Measurements from ENCODE around the gene SPARCL1.

The SPARCL1 gene

DNA sequence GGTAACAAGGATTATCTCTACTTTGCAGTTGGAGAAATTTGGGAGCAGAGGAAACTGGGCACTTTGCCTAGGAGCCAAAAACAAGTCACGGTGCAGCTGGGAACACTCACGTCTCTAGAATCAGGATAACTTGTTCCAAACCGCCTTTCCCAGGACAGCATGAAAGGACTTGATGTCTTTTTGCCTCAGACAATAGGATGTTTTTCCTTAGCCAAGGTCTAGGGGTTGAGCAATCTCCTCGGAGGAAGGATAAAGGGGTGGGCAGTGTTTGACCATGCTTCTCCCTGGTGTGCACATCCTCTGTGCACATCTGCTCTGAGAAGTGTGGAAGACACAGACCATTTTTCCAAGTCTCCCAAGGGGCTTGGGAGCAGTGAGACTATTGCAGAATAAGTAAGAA is 1.7 kb upstream of the SPARCL1 start:
- peak; percentile 84 to 95 for DNase-seq (ENCODE audit: low read depth in 2 of 2)
- TF ChIP-seq, protein P1, sequence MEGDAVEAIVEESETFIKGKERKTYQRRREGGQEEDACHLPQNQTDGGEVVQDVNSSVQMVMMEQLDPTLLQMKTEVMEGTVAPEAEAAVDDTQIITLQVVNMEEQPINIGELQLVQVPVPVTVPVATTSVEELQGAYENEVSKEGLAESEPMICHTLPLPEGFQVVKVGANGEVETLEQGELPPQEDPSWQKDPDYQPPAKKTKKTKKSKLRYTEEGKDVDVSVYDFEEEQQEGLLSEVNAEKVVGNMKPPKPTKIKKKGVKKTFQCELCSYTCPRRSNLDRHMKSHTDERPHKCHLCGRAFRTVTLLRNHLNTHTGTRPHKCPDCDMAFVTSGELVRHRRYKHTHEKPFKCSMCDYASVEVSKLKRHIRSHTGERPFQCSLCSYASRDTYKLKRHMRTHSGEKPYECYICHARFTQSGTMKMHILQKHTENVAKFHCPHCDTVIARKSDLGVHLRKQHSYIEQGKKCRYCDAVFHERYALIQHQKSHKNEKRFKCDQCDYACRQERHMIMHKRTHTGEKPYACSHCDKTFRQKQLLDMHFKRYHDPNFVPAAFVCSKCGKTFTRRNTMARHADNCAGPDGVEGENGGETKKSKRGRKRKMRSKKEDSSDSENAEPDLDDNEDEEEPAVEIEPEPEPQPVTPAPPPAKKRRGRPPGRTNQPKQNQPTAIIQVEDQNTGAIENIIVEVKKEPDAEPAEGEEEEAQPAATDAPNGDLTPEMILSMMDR (IDR thresholded peaks at IDR 0.05; ENCODE audit: low read depth, low read length) = no peak
- no peak overlapping the region for H3K4me3 ChIP-seq (replicated peaks in 1 of 2; ENCODE audit: low read depth in 2 of 2, low read length in 2 of 2)

DNA sequence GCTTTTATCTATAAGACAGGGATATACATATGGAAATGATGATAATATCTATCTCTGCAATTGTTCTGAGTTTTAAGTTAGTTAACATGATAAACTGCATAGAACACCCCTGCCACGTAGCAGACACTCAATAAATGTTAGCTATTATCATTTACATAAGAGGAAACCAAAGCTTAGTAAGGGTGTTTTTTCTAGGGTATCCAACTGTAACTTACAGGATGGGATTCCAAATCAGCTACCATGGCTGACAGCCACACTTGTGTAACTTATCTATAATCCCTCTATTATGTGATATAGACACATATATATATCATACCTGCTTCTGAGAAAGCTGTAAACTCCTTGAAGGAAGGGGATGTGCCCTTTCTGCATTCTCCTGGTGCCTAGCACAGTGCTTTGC is 1.1 kb upstream of the SPARCL1 start:
- H3K4me3 ChIP-seq (replicated peaks in 1 of 2; ENCODE audit: low read depth in 2 of 2, low read length in 2 of 2) = no peak overlapping the region
- DNase-seq (ENCODE audit: low read depth in 2 of 2) = no peak
- TF ChIP-seq, protein P1 (IDR thresholded peaks at IDR 0.05; ENCODE audit: low read depth, low read length) = no peak

DNA sequence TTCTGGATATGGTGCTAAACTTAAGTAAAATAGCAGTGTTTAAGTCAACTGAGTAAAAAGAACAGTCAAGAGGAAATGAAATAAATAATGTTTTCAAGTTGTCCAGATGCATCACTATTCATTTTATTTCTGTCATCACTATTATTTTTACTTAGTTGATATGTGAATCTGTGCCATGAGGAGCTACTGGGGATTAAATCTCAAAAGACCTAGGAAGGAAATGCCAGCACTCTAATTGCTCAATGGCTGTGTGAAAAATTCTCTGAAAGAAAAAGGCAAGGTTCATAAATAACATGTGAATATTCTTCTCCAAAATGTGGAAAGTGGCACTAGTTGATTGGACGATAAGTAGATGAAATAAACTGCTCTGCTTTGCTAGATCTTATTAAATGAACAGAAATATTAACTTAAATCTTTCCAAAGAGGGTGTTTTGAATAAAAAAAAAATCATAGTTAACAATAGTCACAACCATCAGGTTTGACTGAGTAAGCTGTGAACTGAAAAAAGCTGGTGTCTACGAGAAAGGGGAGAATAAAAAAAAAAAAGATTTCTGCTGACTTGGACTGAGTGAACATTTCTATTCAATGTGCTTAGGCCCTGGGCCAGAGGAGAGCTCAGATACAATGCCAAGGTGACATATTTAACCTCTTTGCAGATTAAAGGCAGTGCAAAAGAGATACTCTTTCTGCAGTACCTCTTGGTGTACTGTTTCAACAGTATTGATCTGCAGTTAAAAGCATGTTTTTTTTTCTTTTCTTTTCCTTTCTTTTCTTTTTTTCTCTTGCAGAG is 1.6 kb downstream of the SPARCL1 start:
- DNase-seq (ENCODE audit: low read depth in 2 of 2) = peak; percentile 42 to 73
- TF ChIP-seq, protein P1 (IDR thresholded peaks at IDR 0.05; ENCODE audit: low read depth, low read length) = no peak
- H3K4me3 ChIP-seq (replicated peaks in 1 of 2; ENCODE audit: low read depth in 2 of 2, low read length in 2 of 2) = peak overlapping the region in 1 of 2 donors; percentile 16

DNA sequence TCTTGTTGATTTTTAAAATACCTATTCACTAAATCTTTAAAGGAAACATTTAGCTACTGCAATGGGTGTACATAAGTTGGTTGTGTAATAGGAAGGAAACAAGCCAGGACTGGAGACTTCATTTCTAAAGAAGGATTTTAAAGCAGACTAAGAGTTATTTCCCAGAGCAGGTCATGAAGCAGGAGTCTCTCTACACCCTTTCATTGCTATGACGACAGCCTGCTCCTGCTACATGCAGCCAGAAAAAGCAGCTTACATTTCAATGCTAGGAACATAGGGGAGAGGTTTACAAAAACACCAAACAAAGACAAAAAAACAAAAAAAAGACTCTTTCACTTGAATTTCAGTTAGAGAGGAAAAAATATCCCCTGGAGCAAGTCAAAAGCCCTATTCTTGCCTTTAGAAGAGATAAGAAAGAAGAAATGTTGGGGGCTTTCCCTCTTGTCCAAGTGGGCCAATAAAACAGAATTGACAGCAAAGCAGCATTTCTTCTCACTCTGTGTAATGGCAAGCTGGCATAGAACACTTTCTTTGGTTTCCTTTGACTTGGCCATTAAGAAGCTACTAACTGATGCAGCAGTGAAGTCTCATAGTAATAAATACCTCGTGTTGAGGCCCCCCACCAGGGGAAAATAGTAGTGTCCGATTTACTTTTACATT is 3.4 kb downstream of the SPARCL1 start:
- peak; percentile 65 to 88 for DNase-seq (ENCODE audit: low read depth in 2 of 2)
- TF ChIP-seq, protein P1 (IDR thresholded peaks at IDR 0.05; ENCODE audit: low read depth, low read length) = no peak
- no peak overlapping the region for H3K4me3 ChIP-seq (replicated peaks in 1 of 2; ENCODE audit: low read depth in 2 of 2, low read length in 2 of 2)

DNA sequence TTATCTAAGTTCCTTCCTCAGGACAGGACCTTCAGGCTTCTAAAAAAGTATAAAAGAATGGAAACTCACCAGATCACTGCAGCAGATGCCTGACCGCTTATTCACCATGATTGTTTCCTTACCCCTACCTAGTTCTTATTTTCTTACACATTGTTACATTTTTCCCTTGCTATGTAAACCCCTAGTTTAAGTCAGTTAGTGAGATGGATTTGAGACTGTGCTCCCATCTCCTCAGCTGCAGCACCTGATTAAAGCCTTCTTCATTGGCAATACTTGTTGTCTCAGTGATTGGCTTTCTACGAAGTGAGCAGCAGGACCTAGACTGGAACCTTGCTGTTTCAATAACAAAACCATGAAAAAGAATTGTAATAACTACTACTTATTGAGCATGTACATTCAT is 4.7 kb downstream of the SPARCL1 start:
- TF ChIP-seq, protein P1 (IDR thresholded peaks at IDR 0.05; ENCODE audit: low read depth, low read length) = no peak
- no peak overlapping the region for H3K4me3 ChIP-seq (replicated peaks in 1 of 2; ENCODE audit: low read depth in 2 of 2, low read length in 2 of 2)
- no peak for DNase-seq (ENCODE audit: low read depth in 2 of 2)

DNA sequence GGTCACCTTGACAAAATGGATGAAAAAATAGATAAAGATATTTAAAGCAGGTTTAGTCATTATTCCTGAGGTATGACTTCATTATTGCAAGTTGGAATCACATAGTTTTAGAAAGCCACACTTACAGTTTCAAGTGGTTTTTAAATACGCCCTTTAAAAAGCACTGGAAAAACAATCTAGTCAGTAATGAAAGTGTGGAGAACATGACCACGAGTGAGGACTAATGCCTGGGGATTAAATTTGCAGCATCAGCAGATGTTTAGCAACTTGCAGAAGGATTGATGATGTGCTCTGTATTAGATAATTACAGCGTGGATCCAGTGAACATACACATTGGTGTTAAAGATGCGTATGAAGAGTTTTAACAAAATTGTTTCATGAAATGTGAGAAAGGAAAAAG is 5.9 kb downstream of the SPARCL1 start:
- TF ChIP-seq, protein P1 (IDR thresholded peaks at IDR 0.05; ENCODE audit: low read depth, low read length) = no peak
- DNase-seq (ENCODE audit: low read depth in 2 of 2) = no peak
- no peak overlapping the region for H3K4me3 ChIP-seq (replicated peaks in 1 of 2; ENCODE audit: low read depth in 2 of 2, low read length in 2 of 2)
